T-cell (primary cell): ENCODE results near the gene TMEM179. TPM values are rescaled to one million over a fixed set of nuclear protein-coding genes. Genes with fewer than 3 reads are reported as not detected.

ENCODE experiments used
- ATAC-seq, 4 experiments: fragments of 200-7000 bp in 3 of 4; fragments of 150-1000 bp in 1 of 4; cut with Tn5 transposase; replicated peaks in 1 of 4; 1 replicate in 3 of 4; 2 replicates in 1 of 4; pipeline ENCODE4 v1.10.0; 2021; ENCODE audit warnings: moderate library complexity in 3 of 4, mild to moderate bottlenecking in 2 of 4, moderate number of reproducible peaks in 1 of 4
- CTCF ChIA-PET, 2 donors: fragments of 300-600 bp; sonication (Branson Sonifier 250); formaldehyde crosslinking; loops; one replicate each; lab custom pipeline; 2022; ENCODE audit warnings: antibody characterized with exemption in 2 of 2; lab: Charles Lee
- POLR2A ChIA-PET, 2 donors: fragments of 300-600 bp; sonication (Branson Sonifier 250); formaldehyde crosslinking; loops; one replicate each; lab custom pipeline; 2022; ENCODE audit warnings: antibody characterized with exemption in 2 of 2; lab: Charles Lee
- DNase-seq, 35 experiments: peaks; one replicate each; pipeline versions ENCODE4 v3.0.0 to v3.0.0-alpha.2; 2013 to 2023
- H3K27ac ChIP-seq: one replicate; pipeline ENCODE4 v1.5.1; 2013; ENCODE audit warnings: low read length
- H3K27me3 ChIP-seq, 2 experiments: replicated peaks in 1 of 2; 1 replicate in 1 of 2; 2 replicates in 1 of 2; pipeline versions ENCODE4 v1.6.1 to v1.7.0; 2013; ENCODE audit warnings: low read length in 1 of 2, mixed read lengths in 1 of 2; ENCODE audit not compliant: control insufficient read depth in 2 of 2, insufficient read depth in 2 of 2; ENCODE audit errors: extremely low read depth in 1 of 2
- H3K36me3 ChIP-seq, 2 donors: 1 replicate in 1 of 2; 2 replicates in 1 of 2; pipeline versions ENCODE4 v1.6.1 to v1.7.0; 2013; ENCODE audit warnings: low read length in 1 of 2; ENCODE audit not compliant: control insufficient read depth in 2 of 2, insufficient read depth in 1 of 2; ENCODE audit errors: extremely low read depth in 1 of 2
- H3K4me1 ChIP-seq, 2 experiments: 1 replicate in 1 of 2; 2 replicates in 1 of 2; pipeline versions ENCODE4 v1.6.1 to v1.7.0; 2013; ENCODE audit warnings: low read length in 2 of 2, mixed read lengths in 1 of 2; ENCODE audit not compliant: insufficient read depth in 2 of 2, control insufficient read depth in 1 of 2; ENCODE audit errors: extremely low read depth in 1 of 2
- H3K4me3 ChIP-seq, 2 donors: 1 replicate in 1 of 2; 2 replicates in 1 of 2; pipeline versions ENCODE4 v1.5.1 to v1.7.0; 2013; ENCODE audit warnings: mild to moderate bottlenecking in 2 of 2, low read length in 1 of 2, moderate library complexity in 1 of 2; ENCODE audit not compliant: control insufficient read depth in 1 of 2; ENCODE audit errors: extremely low read depth in 1 of 2
- H3K9me3 ChIP-seq: 2 replicates; pipeline ENCODE4 v1.7.0; 2013
- H3K27ac Mint-ChIP-seq, 2 donors: one replicate each; pipeline ENCODE4 v1.8.0; 2020 to 2021; ENCODE audit warnings: mild to moderate bottlenecking in 2 of 2, mixed read lengths in 2 of 2
- H3K27me3 Mint-ChIP-seq, 2 donors: one replicate each; pipeline ENCODE4 v1.8.0; 2021 to 2022; ENCODE audit warnings: mixed read lengths in 2 of 2
- H3K36me3 Mint-ChIP-seq: one replicate; pipeline ENCODE4 v1.8.0; 2021; ENCODE audit warnings: mixed read lengths
- H3K4me1 Mint-ChIP-seq, 3 donors: one replicate each; pipeline ENCODE4 v1.8.0; 2020 to 2022; ENCODE audit warnings: mixed read lengths in 3 of 3, mild to moderate bottlenecking in 1 of 3
- H3K4me3 Mint-ChIP-seq, 3 donors: one replicate each; pipeline ENCODE4 v1.8.0; 2020 to 2022; ENCODE audit warnings: mild to moderate bottlenecking in 3 of 3, mixed read lengths in 3 of 3, moderate library complexity in 3 of 3
- H3K9me3 Mint-ChIP-seq, 3 donors: one replicate each; pipeline ENCODE4 v1.8.0; 2020 to 2022; ENCODE audit warnings: mixed read lengths in 3 of 3
- WGBS: methylation state at CpG from one replicate; pipeline ENCODE4 v1.1.5; 2013; ENCODE audit warnings: missing lambda C conversion rate; ENCODE audit not compliant: insufficient coverage; 5-methylcytosine and 5-hydroxymethylcytosine counted together
- total RNA-seq, 35 experiments: library from RNA in 6 of 35; stranded (reverse) in 6 of 35; fragments of 120-200 nt in 1 of 35; gene quantifications; one replicate each; pipeline versions ENCODE4 v1.2.1 to v1.2.4 and lab custom pipeline; 2013 to 2026

TMEM179 gene
- total RNA-seq, 5 donors from 2014 or later (not counting 1 experiment from before 2014, with no cell fraction given): not detected

DNA sequence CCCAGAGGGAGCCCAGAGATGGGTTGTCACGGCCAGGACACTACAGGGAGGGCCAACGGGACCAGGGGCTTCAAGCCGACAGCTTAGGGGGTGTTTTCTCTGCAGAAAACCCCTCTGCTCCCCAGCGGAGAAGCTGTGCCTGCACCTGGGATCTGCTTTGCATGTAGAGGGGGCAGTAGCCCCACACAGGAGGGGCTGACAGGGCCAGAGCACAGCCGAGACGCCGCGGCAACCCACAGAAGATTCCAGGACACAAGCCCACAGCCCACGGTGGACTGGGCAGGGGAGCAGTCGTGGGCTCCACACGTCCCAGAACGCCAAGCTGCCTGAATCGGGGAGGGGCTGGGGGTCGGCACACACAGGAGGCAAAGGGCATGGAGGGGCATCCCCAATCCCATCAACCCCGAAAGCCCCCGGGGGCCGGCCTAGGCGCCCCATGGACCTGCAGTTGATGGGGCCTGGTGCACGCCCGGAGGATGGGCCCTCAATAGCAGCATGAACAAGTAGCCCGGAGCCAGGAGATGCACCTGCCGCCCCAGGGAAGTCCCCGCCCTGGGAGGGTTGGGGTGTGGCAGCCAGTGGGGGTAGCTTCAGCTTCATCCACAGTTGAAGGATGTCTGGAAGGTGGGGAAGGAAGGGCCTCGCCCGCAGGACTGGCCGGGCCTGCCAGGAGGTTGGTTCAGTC is 30.5 kb upstream of the TMEM179 start:
- Histone ChIP-seq H3K4me1 (peaks cover 0 to 3% of the 10 kb centered on the region in 2 experiments), H3K27ac (no peak overlapping the region), H3K4me3 (no peak overlapping the region), H3K9me3 (no peaks in the 10 kb centered on the region), H3K27me3 (peaks cover 0 to 55% of the 10 kb centered on the region in 2 experiments), H3K36me3 (no peaks in the 10 kb centered on the region)
- Mint-ChIP-seq H3K4me1 (peaks cover 0 to 4% (median 1%) of the 10 kb centered on the region in 3 donors), H3K27me3 (peaks cover 5 to 16% of the 10 kb centered on the region in 2 donors), H3K36me3 (no peaks in the 10 kb centered on the region), H3K4me3 (no peak overlapping the region), H3K9me3 (peaks cover 0 to under 1% (median 0%) of the 10 kb centered on the region in 3 donors), H3K27ac (no peak overlapping the region)
- ChIA-PET POLR2A (no interaction called here), CTCF (no interaction called here)
- ATAC-seq (no peak), DNase-seq (no peak)
- WGBS: 79% methylated on average over 21 of the region's 26 CpGs

- H3K9me3 ChIP-seq: no peaks in the 10 kb centered on the region
- H3K36me3 Mint-ChIP-seq: no peaks in the 10 kb centered on the region
- H3K27me3 ChIP-seq: peaks cover 0 to 47% of the 10 kb centered on the region in 2 experiments
- WGBS: 86% methylated on average over 19 of the region's 20 CpGs
- H3K27ac Mint-ChIP-seq: no peak overlapping the region
- ChIA-PET CTCF (no interaction called here), POLR2A (no interaction called here)
- H3K27me3 Mint-ChIP-seq: peaks cover 0 to 10% of the 10 kb centered on the region in 2 donors
- peaks cover under 1 to 6% (median 2%) of the 10 kb centered on the region in 3 donors for H3K9me3 Mint-ChIP-seq
- ATAC-seq (no peak), DNase-seq (no peak)
- H3K4me1 Mint-ChIP-seq: no peaks in the 10 kb centered on the region
- H3K36me3 ChIP-seq: no peaks in the 10 kb centered on the region
- no peak overlapping the region for H3K4me3 Mint-ChIP-seq
- no peaks in the 10 kb centered on the region for H3K4me1 ChIP-seq
- no peak overlapping the region for H3K27ac ChIP-seq
- H3K4me3 ChIP-seq: no peak overlapping the region
Measured at GRCh38 chr14:104634138-104634760, 29.7 kb upstream of the TMEM179 start.

DNA sequence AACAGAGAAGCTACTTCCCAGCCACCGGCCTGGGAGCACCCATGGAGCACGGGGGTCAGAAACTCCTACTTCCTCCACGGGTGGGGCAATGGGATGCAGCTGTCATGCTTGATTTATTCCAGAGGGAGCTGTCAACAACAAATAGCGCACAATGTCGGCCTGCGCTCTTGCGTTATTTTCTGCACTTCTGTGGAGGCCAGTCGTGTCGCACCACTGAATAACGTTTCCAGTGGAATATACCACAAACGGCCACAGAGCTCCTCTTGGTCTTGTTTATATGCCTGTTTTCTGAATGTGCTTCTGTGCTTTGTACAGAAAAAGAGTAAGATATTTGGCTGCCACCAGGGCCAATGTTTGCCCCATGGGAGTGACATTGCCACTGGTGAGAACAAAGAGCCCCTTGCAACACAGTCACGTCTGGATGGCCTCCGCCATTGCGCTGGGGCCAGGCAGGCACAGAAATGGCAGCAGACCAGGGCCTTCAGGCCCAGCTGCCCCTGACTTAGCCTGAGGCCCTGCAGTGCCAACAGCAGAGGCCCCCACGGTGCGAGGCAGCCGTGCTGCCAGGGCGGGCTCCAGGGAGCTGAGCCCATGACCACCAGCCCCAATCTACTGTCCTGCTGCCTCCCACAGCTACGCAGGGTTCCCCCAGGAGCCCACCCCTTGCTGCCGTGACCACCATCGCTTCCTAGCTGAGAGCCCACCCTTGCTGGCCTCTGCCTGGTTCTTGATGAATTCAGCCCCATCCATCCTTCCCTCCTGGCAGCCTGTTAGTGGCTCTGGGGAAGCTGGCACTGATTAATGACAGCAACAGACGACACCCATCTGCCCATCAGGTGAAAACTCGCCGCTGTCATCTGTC is 28.9 kb upstream of the TMEM179 start:
- Histone ChIP-seq H3K4me1 (no peaks in the 10 kb centered on the region), H3K36me3 (no peaks in the 10 kb centered on the region), H3K4me3 (no peak overlapping the region), H3K27me3 (peaks cover 0 to 44% of the 10 kb centered on the region in 2 experiments), H3K27ac (no peak overlapping the region), H3K9me3 (no peaks in the 10 kb centered on the region)
- peaks cover 3% of the 10 kb centered on the region for H3K36me3 Mint-ChIP-seq
- DNase-seq (no peak), ATAC-seq (no peak)
- ChIA-PET POLR2A (no interaction called here), CTCF (interaction anchor here in 1 of 2 donors (0.6 kb wide), 1 partner anchor 621 kb away, joined by 3 read pairs; no protein-coding TSS in a partner anchor)
- no peak overlapping the region for H3K27ac Mint-ChIP-seq
- peaks cover 0 to 3% of the 10 kb centered on the region in 2 donors for H3K27me3 Mint-ChIP-seq
- H3K4me3 Mint-ChIP-seq: no peak overlapping the region
- 82% methylated on average over 21 of the region's 24 CpGs for WGBS
- H3K9me3 Mint-ChIP-seq: peaks cover 3 to 10% (median 6%) of the 10 kb centered on the region in 3 donors
- no peaks in the 10 kb centered on the region for H3K4me1 Mint-ChIP-seq

DNA sequence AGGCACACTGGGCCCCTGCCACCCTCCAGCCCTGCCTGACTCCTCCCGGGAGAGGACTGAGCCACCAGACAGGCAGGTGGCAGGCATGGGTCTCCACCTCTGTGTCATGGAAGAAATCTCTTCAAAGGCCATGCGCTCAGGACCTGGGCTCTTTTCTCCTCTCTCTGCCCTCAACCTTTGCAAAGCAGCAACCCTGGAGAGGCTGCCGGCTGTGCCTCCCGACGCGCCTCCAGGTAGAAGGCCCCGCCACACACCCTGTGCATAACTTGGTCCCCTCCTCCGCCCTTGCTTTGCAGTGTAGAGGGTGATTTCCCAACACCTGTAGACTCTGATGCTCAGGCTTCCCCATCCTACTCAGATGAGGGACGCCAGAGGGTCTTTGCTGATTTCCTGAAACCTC is 28.2 kb upstream of the TMEM179 start:
- no peak overlapping the region for H3K4me3 ChIP-seq
- H3K9me3 ChIP-seq: no peaks in the 10 kb centered on the region
- Mint-ChIP-seq H3K36me3 (peaks cover 3% of the 10 kb centered on the region), H3K9me3 (peaks cover 3 to 14% (median 11%) of the 10 kb centered on the region in 3 donors), H3K27me3 (no peaks in the 10 kb centered on the region), H3K27ac (no peak overlapping the region), H3K4me1 (no peaks in the 10 kb centered on the region), H3K4me3 (no peak overlapping the region)
- peaks cover 0 to 40% of the 10 kb centered on the region in 2 experiments for H3K27me3 ChIP-seq
- ATAC-seq (no peak), DNase-seq (no peak)
- ChIA-PET CTCF (interaction anchor here in 1 of 2 donors (0.6 kb wide), 1 partner anchor 9 kb away, joined by 3 read pairs; no protein-coding TSS in a partner anchor), POLR2A (no interaction called here)
- no peaks in the 10 kb centered on the region for H3K4me1 ChIP-seq
- WGBS: 57% methylated on average over 2 of the region's 9 CpGs
- no peaks in the 10 kb centered on the region for H3K36me3 ChIP-seq
- H3K27ac ChIP-seq: no peak overlapping the region

- peaks cover 33 to 36% of the 10 kb centered on the region in 2 donors for H3K27me3 Mint-ChIP-seq
- H3K36me3 ChIP-seq: no peaks in the 10 kb centered on the region
- no peak overlapping the region for H3K27ac ChIP-seq
- H3K4me1 ChIP-seq: no peaks in the 10 kb centered on the region
- no peak overlapping the region for H3K27ac Mint-ChIP-seq
- H3K27me3 ChIP-seq: peaks cover 0 to 23% of the 10 kb centered on the region in 2 experiments
- ChIA-PET CTCF (no interaction called here), POLR2A (no interaction called here)
- no peaks in the 10 kb centered on the region for H3K4me1 Mint-ChIP-seq
- DNase-seq (no peak), ATAC-seq (no peak)
- H3K36me3 Mint-ChIP-seq: peaks cover 3% of the 10 kb centered on the region
- no peak overlapping the region for H3K4me3 Mint-ChIP-seq
- no peak overlapping the region for H3K4me3 ChIP-seq
- WGBS: 61% methylated on average over 3 of the region's 5 CpGs
- peaks cover 7 to 25% (median 13%) of the 10 kb centered on the region in 3 donors for H3K9me3 Mint-ChIP-seq
- no peaks in the 10 kb centered on the region for H3K9me3 ChIP-seq
Measured at GRCh38 chr14:104624939-104625338, 20.4 kb upstream of the TMEM179 start.
